SK-MEL-5 (cell line): ENCODE results near the gene PNMA8B. TPM values are rescaled to one million over a fixed set of nuclear protein-coding genes. Genes with fewer than 3 reads are reported as not detected.
A peak's percentile ranks its signal among the peaks of the same experiment; 100 is the strongest.
"Not testable (repeated sequence)": the region's sequence is repeated elsewhere in the genome, so short reads cannot be mapped to it uniquely, and the experiment has no call there.

ENCODE experiments used
- DNase-seq: peaks from one replicate; pipeline ENCODE4 v3.0.0-alpha.2; 2016; ENCODE audit warnings: low read depth, low spot score
- in situ Hi-C: cut with HindIII; loops from 2 replicates; pipeline ENCODE4 v1.10.0; 2016; ENCODE audit warnings: low sequenced_read_pairs, high pct_unique_total_duplicates, low pct_unique_long_range_greater_than_20kb
- total RNA-seq: library from RNA; depleted of rRNA; stranded (reverse); fragments of >200 nt; shearing (Covaris generic); gene quantifications from 2 replicates; pipeline ENCODE4 v1.2.3, GENCODE V29; 2014

Gene PNMA8B
- total RNA-seq, 1 experiment from 2014 or later: not detected

- in situ Hi-C loops: no loop called here
- DNase-seq: no peak
Observed at GRCh38 chr19:46517471-46517870, 21.8 kb upstream of the PNMA8B start.

- in situ Hi-C loops: no loop called here
- peak; percentile 77 for DNase-seq
Observed at GRCh38 chr19:46515879-46516350, 20.2 kb upstream of the PNMA8B start.

GRCh38 chr19:46515290-46515609, 19.6 kb upstream of the PNMA8B start:
- in situ Hi-C loops: no loop called here
- no peak for DNase-seq

GRCh38 chr19:46514589-46515289, 19.1 kb upstream of the PNMA8B start:
- in situ Hi-C loops: no loop called here
- DNase-seq: no peak

GRCh38 chr19:46513461-46514236, 18.0 kb upstream of the PNMA8B start:
- peak; percentile 77 for DNase-seq
- in situ Hi-C loops: no loop called here

- in situ Hi-C loops: no loop called here
Observed at GRCh38 chr19:46511237-46511636, 15.6 kb upstream of the PNMA8B start.

GRCh38 chr19:46508206-46508605, 12.5 kb upstream of the PNMA8B start:
- no peak for DNase-seq
- in situ Hi-C loops: no loop called here

More at GRCh38 chr19:46511237-46511636, 15.6 kb upstream of the PNMA8B start:
- DNase-seq: no peak

- in situ Hi-C loops: no loop called here
- no peak for DNase-seq
Observed at GRCh38 chr19:46503848-46504453, 8.3 kb upstream of the PNMA8B start.

GRCh38 chr19:46502891-46503290, 7.2 kb upstream of the PNMA8B start:
- in situ Hi-C loops: no loop called here

GRCh38 chr19:46499692-46500091, 4.0 kb upstream of the PNMA8B start:
- in situ Hi-C loops: no loop called here
- no peak for DNase-seq

More at GRCh38 chr19:46502891-46503290, 7.2 kb upstream of the PNMA8B start:
- DNase-seq: no peak

GRCh38 chr19:46497773-46498172, 2.1 kb upstream of the PNMA8B start:
- in situ Hi-C loops: no loop called here
- DNase-seq: no peak

- DNase-seq, in situ Hi-C loops: not testable (repeated sequence)
Observed at GRCh38 chr19:46496886-46497285, 1.2 kb upstream of the PNMA8B start.

GRCh38 chr19:46496304-46496703, 637 bp upstream of the PNMA8B start:
- DNase-seq: no peak
- in situ Hi-C loops: no loop called here

- no peak for DNase-seq
- in situ Hi-C loops: no loop called here
Observed at GRCh38 chr19:46494941-46495785, 504 bp downstream of the PNMA8B start.

- in situ Hi-C loops: no loop called here
- DNase-seq: no peak
Observed at GRCh38 chr19:46494146-46494940, 1.3 kb downstream of the PNMA8B start.

GRCh38 chr19:46493236-46494145, 2.2 kb downstream of the PNMA8B start:
- in situ Hi-C loops: no loop called here
- DNase-seq: no peak
